GM18507 (cell line): Measurements from ENCODE around the gene PDE4B.
"Not testable (repeated sequence)": the region's sequence is repeated elsewhere in the genome, so short reads cannot be mapped to it uniquely, and the experiment has no call there.

Experiments used
- DNase-seq: peaks from one replicate; pipeline ENCODE4 v3.0.0; 2011; ENCODE audit warnings: low read depth; ENCODE audit not compliant: insufficient read length; ENCODE audit errors: extremely low spot score
- FAIRE-seq: peaks from 2 replicates; lab custom pipeline; 2011; peaks lifted over from hg19 to GRCh38; lab: Jason Lieb, UNC

PDE4B gene

DNA sequence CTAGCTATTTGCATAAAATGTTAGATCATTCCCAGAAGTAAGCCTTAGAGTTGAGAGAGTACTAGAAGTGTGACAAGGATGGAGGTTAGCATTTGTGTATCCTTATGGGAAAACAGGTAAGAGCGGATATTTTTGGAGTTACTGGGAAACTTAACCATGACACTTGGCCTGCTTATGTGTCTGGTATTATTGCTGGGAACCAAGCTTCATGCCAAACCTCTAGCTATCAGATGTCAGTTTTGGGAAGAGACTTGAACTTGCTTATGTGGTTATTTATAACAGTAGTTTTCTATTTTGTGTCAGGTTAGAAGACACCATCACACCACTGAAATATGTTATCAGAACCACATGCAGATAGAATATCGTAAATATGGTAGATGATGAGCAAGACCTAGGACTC, 511.0 kb downstream of the PDE4B start:
- DNase-seq: no peak
- no peak for FAIRE-seq

- no peak for FAIRE-seq
- DNase-seq: no peak
These were observed 511.4 kb downstream of the PDE4B start for GRCh38 chr1:66304128-66304527.

DNA sequence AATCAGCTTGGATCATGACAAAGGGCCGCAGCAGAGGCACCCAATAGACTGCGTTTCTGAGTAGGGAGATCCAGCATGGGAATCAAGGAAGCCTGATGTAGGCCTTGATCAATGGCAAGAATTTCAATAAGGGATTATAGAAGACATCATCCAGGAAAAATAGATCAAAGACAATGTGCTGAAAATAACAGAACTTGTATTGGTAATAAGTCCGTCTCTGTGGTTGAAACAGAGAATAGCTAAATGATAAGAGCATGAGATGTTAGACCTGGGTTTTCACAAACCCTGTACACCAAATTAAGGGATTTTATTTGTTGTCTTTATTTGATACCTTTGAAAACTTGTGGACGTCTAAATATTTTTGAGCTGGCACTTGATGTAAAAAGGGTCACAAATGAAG, 513.2 kb downstream of the PDE4B start:
- FAIRE-seq (peak; percentile 67), DNase-seq (no peak)

GRCh38 chr1:66309006-66309741, 516.5 kb downstream of the PDE4B start:
- FAIRE-seq: no peak
- no peak for DNase-seq

DNA sequence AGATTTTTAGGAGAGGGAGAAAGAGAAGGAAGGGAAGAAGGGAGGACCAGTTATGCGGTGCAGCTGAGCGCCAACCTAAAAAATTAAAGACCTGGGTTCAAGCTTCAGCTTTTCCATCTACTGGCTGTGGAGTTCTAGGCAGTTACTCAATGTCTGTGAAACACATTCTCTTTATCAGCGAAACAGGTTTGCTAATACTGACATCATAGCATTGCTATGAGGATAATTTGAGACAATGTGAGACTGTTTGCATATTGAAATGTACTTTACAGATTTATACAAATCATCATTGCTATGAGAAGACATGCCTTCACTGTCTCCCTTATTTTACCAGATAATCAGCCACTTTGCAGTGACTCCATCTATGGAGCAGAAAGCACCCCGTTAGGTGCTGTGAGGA, 518.4 kb downstream of the PDE4B start:
- FAIRE-seq (no peak), DNase-seq (no peak)

GRCh38 chr1:66311628-66312027, 518.9 kb downstream of the PDE4B start:
- DNase-seq: no peak
- no peak for FAIRE-seq

- no peak for FAIRE-seq
- no peak for DNase-seq
These were observed 519.7 kb downstream of the PDE4B start for GRCh38 chr1:66312271-66312990.

DNA sequence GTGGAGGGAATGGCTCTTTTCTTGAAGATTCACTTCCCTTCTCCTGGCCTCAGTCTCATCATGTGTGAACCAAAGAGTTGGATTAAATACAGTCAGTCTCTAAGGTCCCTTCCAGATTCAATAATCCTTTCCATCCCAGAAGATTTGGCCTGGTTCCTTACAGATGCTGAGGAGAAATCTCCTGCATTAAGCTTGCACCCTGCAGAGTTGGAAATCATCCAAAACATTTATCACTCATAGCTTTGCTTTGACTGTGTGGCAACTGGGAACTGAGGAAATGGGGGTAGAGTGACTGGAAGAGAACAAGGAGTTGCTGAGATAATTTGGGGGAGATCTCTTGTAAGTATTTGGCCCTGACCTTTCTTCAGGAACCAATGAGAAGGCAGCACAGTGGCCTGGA, 520.7 kb downstream of the PDE4B start:
- FAIRE-seq: no peak
- DNase-seq: no peak

GRCh38 chr1:66315671-66316070, 523.0 kb downstream of the PDE4B start:
- DNase-seq: no peak
- no peak for FAIRE-seq

DNA sequence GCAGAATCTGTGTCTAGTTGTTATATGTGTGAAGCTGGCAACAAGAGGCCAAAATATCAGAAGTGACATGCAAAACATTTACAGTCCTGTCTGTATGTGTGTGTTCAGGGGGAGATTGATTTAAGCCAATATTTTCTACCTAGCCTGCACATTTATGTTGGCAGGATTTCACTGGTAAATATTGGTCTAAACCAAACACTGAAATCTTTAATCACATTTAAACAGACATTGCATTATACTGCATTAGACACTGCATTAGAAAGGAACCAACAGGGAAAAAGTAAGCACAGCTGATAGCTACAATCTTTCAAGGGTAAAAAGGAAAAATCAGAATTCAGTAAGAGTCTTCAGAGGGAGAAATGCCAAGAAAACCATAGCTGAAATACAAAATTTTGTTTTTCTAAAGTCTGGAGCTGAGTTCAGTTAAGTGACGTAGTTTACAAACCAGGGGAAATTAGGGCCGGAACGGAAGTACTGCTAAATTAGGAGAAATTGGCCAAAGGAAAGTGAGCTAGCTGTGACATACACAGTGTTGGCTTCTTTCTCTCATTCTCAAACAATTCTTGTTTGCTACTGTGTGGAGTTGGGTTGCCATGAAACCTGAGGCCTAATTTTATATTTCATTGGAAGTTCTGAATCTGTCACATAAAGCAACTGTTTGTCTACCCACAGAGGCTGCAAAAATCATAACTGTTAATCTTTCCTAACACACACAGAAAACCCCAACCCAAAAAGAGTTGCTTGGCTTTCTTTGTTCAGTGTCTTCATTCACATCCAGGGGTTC, 524.0 kb downstream of the PDE4B start:
- FAIRE-seq (no peak), DNase-seq (no peak)

GRCh38 chr1:66317248-66317515, 524.5 kb downstream of the PDE4B start:
- DNase-seq (no peak), FAIRE-seq (no peak)

- FAIRE-seq: no peak
- DNase-seq: no peak
These were observed 527.5 kb downstream of the PDE4B start for GRCh38 chr1:66320231-66320630.

DNA sequence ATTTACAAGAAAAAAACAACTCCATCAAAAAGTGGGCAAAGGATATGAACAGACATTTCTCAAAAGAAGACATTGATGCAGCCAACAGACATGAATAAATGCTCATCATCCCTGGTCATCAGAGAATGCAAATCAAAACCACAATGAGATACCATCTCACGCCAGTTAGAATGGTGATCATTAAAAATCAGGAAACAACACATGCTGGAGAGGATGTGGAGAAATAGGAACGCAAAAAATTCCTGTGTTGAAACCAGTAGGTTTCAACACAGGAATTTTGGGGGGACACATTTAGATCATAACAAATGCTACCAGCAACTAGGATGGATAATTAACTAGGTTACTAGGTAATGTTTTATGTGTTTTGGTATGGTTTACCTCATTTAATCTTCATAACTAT, 529.8 kb downstream of the PDE4B start:
- not testable (repeated sequence) for FAIRE-seq, DNase-seq

DNA sequence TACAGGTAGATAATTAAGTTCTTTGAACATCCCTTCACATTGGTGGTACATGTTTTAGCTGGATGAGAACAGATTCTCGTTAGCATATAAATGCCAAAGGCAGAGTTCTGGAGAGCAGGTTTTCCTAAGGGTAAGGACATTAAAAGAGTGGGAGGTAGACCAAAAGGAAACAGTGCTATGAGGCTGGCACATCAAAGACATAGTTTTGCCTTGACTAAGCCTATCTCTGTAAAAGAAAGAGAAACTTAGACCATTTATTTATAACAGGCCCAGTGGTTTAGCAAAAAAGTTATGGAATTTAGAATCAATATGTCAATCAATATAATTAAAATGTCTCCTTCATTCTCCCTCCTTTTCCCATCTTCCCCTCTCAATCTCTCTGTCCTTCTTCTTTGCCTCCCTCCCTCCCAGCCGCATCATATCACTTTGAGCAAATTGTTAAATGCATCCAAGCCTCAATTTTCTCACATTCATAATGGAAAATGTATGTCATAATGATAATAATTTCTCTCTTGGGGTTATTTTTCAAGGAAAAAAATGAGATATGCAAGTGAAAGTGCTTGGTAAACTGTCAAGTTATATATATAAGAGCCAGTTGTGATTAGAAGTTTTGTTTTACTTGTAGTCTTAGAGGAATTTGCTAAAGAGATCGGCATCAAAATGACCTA, 531.4 kb downstream of the PDE4B start:
- FAIRE-seq: no peak
- no peak for DNase-seq

DNA sequence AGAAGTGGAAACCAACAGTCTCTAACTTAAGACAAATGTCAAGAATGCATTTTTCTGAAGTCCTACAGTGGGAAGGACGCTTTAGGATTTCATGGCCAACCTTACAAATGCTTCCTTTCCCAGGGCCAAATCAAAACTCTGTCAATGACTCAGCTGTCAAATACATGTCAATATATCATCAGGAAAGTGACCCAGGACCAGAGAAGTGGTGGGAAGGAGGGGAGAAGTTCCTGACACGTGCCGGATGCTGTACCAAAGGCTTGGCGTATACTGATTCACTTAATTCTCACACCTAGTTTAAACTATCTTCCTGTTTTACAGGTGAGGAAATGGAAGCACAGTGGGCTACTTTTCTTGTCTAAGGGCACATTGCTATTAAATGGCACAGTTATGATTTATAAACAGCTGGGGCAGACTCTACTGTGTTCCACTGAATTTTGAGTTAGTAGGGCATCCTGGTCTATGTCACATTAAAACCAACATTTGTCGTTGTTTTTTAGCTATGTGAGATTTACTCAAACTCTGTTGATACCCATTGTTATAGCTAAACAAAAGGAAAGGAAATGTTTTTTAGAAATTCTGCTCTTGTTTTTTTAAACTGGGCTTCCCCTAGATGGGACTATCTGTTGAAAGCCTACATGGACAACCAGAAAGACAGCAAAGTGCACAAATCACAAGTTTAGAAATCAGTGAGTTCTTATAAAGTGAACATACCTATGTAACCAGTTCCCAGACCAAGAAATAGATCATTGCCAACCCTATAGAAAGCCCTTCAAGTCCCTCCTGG, 533.1 kb downstream of the PDE4B start:
- no peak for DNase-seq
- FAIRE-seq: no peak

DNA sequence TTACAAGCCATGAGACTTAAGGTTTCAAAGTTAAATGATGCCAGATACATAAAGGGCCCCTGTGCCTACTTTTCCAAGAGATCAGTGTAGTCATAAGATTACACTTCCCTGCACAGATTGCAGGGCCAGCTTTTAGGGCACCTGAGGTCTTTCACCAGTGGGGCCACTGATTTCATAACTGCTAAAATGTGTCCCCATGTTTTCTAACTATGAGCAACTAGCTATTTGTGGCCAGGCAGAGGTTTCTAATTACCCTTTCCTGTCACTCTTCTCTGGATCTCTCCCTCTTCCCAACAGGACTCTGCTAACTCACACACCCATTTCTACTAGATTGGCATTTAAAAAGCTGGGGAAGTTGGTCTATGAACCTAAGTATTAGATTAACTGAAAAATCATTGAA, 534.2 kb downstream of the PDE4B start:
- DNase-seq: no peak
- no peak for FAIRE-seq

DNA sequence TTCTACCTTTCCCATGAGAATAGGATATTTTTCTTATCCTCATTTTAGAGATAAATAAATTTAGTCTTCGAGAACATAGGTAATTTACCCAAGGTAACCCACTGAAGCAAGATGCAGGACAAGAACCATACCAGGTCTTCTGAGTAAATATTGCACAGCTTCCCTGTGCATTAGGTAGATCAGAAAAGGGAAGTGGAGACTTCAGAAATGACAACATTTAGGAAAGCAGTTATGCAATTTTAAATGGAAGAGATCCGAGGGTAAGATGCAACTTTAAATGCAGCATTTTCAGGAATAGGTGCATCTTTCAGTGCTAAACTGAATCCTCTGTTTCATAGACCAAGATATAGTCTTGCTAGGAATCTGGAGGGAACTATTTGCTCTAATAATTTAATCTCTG, 534.9 kb downstream of the PDE4B start:
- DNase-seq (no peak), FAIRE-seq (peak; percentile 78)

DNA sequence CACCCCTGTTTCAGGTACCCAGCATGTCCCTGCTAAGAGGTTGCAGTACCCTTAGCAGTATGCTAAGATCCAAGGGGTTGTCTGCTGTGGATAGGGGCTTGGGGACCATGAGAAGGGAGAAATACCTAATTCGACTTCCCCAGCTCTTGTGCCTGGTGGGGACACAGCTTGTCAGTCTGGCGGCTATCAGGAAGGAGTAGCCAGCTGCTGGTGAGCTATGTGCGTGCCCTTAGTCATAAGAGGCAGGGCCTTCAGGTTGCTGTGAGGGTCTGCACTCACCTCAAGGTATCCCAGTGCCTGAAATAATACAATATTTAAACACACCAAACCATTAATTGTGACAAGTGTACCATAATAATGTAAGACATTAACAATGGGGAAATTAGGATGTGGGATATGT, 536.2 kb downstream of the PDE4B start:
- no peak for DNase-seq
- no peak for FAIRE-seq

DNA sequence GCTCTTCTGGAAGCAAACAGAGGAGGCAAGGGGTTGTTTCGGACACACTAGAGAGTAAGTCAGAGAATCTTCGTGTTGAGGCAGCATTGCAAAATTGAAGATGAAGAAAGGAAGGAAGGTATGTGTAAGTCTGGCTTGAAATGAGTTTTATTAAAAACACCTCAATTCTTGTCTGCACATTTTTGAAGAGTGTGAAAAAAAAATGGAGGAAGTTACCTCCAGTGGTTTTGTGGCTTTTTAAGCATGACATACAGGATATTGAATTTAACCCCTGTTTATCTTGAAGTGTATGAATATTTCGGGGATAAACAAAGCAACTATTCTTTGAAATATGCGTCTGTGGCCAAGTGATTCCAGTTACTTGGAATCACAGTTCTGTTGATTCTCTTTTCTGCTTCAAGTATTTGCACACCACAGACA, 538.0 kb downstream of the PDE4B start:
- peak; percentile 91 for FAIRE-seq
- no peak for DNase-seq
